ENCODE results near the gene LYZL4. TPM values are rescaled to one million over a fixed set of nuclear protein-coding genes. Genes with fewer than 3 reads are reported as not detected.

LYZL4 gene
- total RNA-seq, 4 donors from 2014 or later, result not detected

GRCh38 chr3:42438193-42438592 lies 27.8 kb upstream of the LYZL4 start:
- Histone ChIP-seq H3K4me1 (no peaks in the 10 kb centered on the region), H3K27me3 (peaks cover 0 to 48% (median 0%) of the 10 kb centered on the region in 4 donors), H3K9me3 (peaks cover 0 to 5% (median 0%) of the 10 kb centered on the region in 3 donors), H3K27ac (no peak overlapping the region), H3K4me3 (no peak overlapping the region), H3K36me3 (no peaks in the 10 kb centered on the region)
- DNase-seq, result no peak
- TF ChIP-seq POLR2A (IDR thresholded peaks at IDR 0.05) (no peak), CTCF (IDR thresholded peaks at IDR 0.05) (no peak)
- 81 to 88% methylated on average over 2 of the region's 2 CpGs for whole genome bisulfite sequencing, 2 donors
- intact Hi-C loops (cut with DNase I), result no loop called here

- Histone ChIP-seq H3K27ac (no peak overlapping the region), H3K9me3 (peaks cover 0 to 20% (median 10%) of the 10 kb centered on the region in 3 donors), H3K4me1 (no peaks in the 10 kb centered on the region), H3K4me3 (no peak overlapping the region), H3K27me3 (peaks cover 0 to 48% (median 0%) of the 10 kb centered on the region in 4 donors), H3K36me3 (no peaks in the 10 kb centered on the region)
- DNase-seq, result no peak
- 65 to 83% methylated on average over 5 of the region's 5 CpGs for WGBS, 2 donors
- TF ChIP-seq CTCF (IDR thresholded peaks at IDR 0.05) (no peak), POLR2A (IDR thresholded peaks at IDR 0.05) (no peak)
- intact Hi-C loops (cut with DNase I), result no loop called here
These were observed 24.5 kb upstream of the LYZL4 start for GRCh38 chr3:42434777-42435380.

GRCh38 chr3:42432485-42432884 lies 22.1 kb upstream of the LYZL4 start:
- H3K36me3 ChIP-seq, result no peaks in the 10 kb centered on the region
- H3K4me3 ChIP-seq, result no peak overlapping the region
- intact Hi-C loops (cut with DNase I), result no loop called here
- TF ChIP-seq POLR2A (IDR thresholded peaks at IDR 0.05), result no peak
- no peak for TF ChIP-seq CTCF (IDR thresholded peaks at IDR 0.05)
- 84 to 88% methylated on average over 2 of the region's 2 CpGs for WGBS, 2 donors
- DNase-seq, result no peak
- H3K27ac ChIP-seq, result no peak overlapping the region
- H3K9me3 ChIP-seq, result peaks cover 0 to 20% (median 10%) of the 10 kb centered on the region in 3 donors
- no peaks in the 10 kb centered on the region for H3K4me1 ChIP-seq
- H3K27me3 ChIP-seq, result peaks cover 0 to 66% (median 0%) of the 10 kb centered on the region in 4 donors

- no peak for DNase-seq
- Histone ChIP-seq H3K27me3 (peaks cover 0 to 76% (median 0%) of the 10 kb centered on the region in 4 donors), H3K4me3 (no peak overlapping the region), H3K27ac (no peak overlapping the region), H3K4me1 (no peaks in the 10 kb centered on the region), H3K9me3 (peaks cover 0 to 20% (median 10%) of the 10 kb centered on the region in 3 donors), H3K36me3 (no peaks in the 10 kb centered on the region)
- 65 to 67% methylated on average over 6 to 7 of the region's 7 CpGs for WGBS, 2 donors
- TF ChIP-seq POLR2A (IDR thresholded peaks at IDR 0.05), result no peak
- no peak for TF ChIP-seq CTCF (IDR thresholded peaks at IDR 0.05)
- intact Hi-C loops (cut with DNase I), result no loop called here
These were observed 20.5 kb upstream of the LYZL4 start for GRCh38 chr3:42430781-42431532.

GRCh38 chr3:42428830-42429229 lies 18.4 kb upstream of the LYZL4 start:
- 50 to 53% methylated on average over 2 of the region's 2 CpGs for WGBS, 2 donors
- peaks cover 0 to 20% (median 10%) of the 10 kb centered on the region in 3 donors for H3K9me3 ChIP-seq
- no peaks in the 10 kb centered on the region for H3K36me3 ChIP-seq
- H3K4me3 ChIP-seq, result no peak overlapping the region
- H3K4me1 ChIP-seq, result no peaks in the 10 kb centered on the region
- intact Hi-C loops (cut with DNase I), result no loop called here
- H3K27me3 ChIP-seq, result peaks cover 0 to 76% (median 0%) of the 10 kb centered on the region in 4 donors
- DNase-seq, result no peak
- TF ChIP-seq CTCF (IDR thresholded peaks at IDR 0.05), result no peak
- no peak for TF ChIP-seq POLR2A (IDR thresholded peaks at IDR 0.05)
- H3K27ac ChIP-seq, result no peak overlapping the region
